Measurements from ENCODE around the gene LCOR.
A peak's percentile ranks its signal among the peaks of the same experiment; 100 is the strongest.
"Not testable (repeated sequence)": the region's sequence is repeated elsewhere in the genome, so short reads cannot be mapped to it uniquely, and the experiment has no call there.

Gene LCOR

DNA sequence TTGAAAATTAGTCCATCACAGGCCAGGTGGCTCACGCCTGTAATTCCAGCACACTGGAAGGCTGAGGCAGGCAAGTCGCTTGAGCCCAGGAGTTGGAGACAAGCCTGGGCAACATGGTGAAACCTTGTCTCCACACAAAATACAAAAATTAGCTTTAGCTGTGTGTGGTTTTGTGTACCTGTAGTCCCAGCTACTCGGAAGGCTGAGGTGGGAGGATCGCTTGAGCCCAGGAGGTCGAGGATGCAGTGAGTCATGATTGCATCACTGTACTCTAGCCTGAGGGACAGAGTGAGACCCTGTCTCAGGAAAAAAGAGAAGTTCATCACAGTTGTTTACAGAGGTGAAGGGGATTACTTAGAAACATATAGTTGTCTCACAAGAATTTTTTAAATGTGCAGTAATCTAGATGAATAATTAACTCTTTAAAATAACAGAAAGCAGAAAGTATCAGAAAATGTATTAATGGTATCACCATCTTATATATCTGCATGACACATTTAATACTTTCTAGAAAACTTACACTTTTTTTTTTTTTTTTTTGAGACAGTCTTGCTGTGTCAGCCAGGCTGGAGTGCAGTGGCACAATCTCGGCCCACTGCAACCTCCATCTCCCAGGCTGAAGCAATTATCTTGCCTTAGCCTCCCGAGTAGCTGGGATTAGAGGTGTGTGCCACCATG lies 8.9 kb downstream of the LCOR start:
- no peak for DNase-seq

DNA sequence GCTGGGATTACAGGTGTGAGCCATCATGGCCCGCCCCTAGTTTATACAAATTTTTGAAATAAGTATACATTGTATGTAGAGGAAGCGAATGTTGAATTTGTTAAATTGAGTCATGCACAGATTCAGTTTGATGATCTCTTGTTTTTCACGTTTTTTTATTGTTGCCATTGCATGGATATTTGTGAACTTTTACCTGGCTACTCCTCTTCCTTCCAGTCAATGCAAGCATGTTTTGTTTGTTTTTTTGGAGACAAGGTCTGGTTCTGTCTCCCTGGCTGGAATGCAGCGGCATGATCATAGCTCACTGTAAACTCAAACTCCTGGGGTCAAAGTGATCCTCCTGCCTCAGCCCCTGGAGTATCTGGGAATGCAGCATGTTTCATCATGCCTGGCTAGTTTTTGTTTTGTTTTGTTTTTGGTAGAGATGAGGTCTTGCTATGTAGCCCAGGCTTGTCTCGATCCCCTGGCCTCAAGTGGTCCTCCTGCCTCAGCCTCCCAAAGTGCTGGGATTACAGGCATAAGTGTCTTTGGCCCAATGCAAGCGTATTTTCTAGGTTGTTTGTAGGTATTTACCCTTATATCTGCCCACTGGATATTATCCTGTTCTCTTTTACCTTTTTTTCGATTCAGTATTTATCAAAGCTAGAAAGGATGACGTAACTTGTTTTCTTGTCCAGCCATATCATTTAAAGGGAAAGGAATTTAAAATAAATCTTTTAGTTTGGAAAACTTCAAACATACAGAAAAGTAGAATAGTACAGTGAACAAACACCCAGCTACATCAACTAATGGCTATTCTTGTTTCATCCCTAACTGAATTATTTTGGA lies 11.0 kb downstream of the LCOR start:
- DNase-seq: no peak

DNA sequence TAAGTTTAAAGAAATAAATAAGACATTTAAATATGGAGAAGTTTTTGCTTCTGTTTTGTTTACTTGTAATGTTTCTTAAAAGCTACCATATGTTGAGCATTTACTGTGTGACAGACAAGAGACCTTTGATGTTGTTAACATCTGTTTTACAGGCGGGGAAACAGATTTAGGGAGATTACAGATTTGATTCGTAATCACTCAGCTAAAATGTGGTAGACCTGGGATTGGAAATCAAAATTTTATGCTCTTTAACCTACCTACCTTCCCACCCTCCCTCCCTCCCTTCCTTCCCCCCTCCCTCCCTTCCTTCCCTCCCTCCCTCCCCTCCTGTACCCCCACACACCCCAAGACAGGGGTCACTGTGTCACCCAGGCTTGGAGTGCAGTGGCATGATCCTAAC lies 11.7 kb downstream of the LCOR start:
- DNase-seq: peak; percentile 58

DNA sequence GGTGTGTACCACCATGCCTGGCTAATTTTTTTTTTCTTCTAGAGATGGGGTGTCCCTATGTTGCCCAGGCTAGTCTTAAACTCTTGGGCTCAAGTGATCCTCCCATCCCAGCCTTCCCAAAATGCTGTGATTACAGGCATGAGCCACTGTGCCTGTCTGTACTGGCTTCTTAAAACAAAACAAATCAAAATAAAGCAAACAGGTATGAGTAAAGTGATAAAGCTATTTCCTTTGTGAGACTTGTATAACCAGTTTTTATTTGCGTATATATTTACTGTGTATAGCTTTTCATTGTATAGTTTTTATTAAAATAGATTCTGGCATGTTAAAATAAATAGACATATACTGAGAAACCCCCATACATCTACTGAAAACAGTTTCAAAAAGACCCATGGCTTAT lies 14.3 kb downstream of the LCOR start:
- DNase-seq: no peak

DNA sequence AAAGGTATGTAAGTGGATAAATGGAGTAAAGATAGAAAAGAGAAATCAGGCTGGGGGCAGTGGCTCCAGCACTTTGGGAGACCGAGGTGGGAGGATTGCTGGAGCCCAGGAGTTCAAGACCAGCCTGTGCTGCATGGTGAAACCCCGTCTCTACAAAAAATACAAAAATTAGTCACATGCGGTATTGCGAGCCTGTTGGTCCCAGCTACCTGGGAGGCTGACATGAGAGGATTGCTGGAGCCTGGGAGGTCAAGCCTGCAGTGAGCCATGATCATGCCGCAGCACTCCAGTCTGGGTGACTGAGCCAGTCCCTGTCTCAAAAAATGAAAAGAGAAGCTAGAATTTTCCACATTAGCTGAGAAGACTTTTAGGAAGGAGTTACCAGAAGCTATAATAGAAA lies 14.8 kb downstream of the LCOR start:
- DNase-seq: no peak

DNA sequence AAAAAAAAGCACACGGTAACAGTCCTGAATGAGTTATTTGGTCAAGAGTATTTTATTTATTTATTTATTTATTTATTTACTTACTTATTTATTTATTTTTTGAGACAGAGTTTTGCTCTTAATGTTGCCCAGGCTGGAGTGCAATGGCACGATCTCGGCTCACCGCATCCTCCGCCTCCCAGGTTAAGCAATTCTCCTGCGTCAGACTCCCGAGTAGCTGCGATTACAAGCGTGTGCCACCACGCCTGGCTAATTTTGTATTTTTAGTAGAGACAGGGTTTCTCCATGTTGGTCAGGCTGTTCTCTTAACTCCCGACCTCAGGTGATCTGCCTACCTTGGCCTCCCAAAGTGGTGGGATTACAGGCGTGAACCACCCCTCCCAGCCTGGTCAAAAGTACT lies 15.3 kb downstream of the LCOR start:
- DNase-seq: not testable (repeated sequence)

DNA sequence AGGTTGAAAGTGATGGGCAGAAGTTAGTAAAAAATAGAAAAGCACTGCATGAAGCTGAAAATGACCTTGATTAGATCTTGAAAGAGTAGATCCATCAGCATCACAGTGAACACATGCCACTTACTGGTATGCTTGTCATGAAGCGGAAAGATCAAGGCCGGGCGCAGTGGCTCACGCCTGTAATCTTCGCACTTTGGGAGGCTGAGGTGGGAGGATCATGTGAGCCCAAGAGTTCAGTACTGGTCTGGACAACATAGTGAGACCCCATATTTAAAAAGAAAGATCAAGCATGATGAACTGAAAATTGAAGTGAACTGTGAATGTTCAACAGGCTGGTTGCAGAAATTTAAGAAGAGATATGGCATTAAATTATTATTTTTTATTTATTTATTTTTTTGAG lies 18.0 kb downstream of the LCOR start:
- DNase-seq: no peak

DNA sequence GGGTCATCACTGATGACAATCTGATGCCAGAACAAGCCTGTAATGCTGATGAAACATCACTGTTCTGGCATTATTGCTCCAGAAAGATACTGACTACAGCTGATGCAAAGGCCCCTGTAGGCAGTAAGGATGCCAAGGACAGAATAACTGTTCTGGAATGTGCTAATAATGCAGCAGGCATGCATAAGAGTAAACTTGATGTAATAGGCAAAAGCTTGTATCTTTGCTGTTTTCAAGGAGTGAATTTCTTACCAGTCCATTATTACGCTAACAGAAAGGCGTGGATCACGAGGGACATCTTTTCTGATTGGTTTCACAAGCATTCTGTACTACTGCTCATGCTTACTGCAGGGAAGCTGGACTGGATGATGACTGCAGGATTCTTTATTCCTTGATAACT lies 18.7 kb downstream of the LCOR start:
- DNase-seq: no peak

DNA sequence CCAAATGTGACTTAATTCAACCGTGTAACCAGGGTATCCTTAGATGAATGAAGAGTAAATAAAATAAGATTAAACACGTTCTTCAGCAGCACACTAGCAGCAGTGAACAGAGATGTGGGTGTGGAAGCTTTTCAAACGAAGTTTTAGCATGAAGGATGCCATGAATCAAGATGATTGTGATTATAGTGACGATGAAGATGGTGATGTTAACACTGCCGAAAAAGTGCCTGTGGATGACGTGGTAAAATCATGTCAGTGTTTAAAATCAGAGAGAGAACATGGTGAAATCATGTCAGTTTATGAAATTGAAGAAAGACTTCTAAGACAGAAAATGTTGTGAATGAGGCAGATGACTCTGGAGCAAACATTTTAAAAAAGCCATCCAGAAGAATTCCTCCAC lies 19.2 kb downstream of the LCOR start:
- no peak for DNase-seq

DNA sequence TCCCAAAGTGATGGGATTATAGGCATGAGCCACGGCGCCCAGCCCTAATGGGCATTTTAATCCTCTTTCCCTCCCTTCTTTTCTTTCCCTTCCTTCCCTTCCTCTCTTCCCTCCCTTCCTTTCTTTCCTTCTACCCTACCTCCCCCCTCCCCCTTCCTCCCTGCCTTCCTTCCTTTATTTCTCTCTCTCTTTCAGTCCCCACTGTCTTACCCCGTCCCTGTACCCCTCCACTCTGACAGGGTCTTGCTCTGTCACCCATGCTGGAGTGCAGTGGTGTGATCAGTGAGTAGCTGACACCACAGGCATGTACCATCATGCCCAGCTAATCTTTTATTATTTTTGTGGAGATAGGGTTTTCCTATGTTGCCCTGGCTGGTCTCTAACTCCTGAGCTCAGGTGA lies 24.2 kb downstream of the LCOR start:
- peak; percentile 65 for DNase-seq

DNA sequence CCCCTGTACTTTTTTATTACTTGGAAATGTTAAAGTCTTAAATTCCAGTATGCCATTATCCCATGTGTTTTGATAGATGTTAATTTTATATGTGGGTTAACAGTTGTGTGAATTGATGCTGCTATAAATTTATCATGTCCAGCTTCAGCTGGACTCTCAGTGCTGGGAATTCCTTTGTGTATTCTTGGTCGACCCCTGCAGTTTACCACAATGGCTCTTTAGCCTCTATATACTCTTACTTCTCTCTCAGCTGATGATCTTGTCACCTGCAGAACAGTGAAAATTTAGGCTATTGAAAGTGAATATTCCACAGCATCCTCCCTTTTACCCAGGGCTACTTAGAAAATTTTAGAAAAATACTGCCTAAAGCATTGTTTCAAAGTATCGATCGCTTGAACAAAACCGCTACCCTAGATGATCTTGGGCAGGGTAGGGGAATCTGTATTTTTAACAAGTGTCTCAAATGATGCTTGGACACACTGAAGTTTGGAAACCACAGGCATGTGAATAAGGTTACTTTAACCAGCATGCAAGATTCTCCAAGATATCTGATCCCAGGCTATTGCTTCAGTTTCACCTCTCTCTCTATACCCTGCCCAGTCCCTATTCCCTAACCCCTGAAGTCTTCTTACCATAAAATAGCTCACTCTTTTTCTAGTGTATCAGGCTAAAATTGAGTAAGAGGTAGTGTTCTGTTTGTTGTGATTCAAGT lies 25.4 kb downstream of the LCOR start:
- no peak for DNase-seq

DNA sequence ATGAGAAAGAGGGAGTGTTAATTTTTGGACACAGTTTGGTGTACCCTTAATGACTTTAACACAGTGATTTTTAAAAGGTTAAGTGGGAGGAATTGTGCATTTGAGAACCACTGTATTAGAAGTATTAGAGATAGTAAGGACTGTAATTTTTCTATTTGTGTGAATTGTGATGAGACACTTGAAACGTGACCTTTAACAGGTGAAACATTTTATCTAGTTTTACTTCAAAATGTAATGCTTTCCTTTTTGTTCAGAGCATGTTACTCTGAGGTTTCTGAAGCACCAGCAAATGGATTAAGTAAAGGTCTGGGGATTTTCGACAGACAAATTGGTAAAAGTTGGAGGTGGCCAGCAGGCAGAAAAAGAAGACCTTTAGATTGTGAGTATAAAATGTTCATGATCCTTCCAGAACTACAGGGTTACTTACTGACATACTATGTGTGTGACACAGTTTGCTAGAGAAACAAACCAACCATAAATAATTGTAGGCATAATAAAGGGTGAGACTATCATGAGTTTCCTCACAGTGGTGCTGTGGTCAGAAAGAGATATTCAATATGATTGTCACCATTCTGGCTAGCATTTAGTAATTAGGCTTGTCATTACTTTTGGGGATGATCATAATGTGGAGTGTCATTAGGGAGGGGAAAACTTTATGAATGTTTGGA lies 26.1 kb downstream of the LCOR start:
- no peak for DNase-seq

DNA sequence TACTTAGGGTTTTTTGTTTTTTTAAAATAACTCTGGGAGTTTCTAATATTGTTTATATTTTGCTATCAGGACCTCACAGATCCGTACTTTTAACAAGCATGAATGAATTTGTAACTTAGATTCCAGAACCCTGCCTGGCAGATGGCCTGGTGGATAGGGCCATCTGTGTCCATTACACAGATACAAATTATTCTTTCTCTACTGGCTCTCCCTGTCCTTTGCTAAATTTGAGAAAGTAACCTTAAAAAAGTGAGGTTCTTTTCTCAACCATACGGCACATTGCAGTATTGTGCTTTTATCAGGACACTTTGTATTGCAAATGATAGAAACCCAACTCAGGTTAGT lies 26.6 kb downstream of the LCOR start:
- no peak for DNase-seq

DNA sequence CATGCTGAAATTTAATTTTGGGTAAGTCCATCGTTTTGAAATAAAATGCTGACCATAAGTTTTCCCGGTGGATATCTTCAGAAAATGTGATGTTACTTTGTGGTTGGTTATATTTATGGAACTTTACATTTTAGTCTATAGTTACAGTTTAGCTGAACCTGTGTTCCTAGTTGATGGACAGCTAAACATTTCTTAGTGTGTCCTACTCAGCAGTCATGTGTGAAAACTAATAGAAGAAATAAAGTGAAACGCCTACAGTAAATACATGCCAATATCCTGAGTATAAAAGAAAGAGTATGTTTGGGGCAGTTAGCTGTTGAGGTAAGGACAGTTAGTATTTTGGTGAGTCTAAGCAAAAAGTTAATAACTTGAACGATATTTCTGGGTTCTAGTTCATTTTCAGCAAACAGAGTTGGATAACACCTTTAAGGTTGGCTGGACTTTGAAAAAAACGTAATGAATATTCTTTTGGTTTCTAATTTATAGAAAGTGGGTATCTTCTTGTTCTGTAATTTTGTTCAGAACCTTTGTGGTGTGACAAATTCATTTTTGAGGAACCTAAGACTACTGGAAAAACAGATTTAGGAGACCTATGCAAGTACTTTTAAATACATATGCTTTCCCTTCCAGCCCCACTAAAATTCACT lies 28.7 kb downstream of the LCOR start:
- DNase-seq: no peak

DNA sequence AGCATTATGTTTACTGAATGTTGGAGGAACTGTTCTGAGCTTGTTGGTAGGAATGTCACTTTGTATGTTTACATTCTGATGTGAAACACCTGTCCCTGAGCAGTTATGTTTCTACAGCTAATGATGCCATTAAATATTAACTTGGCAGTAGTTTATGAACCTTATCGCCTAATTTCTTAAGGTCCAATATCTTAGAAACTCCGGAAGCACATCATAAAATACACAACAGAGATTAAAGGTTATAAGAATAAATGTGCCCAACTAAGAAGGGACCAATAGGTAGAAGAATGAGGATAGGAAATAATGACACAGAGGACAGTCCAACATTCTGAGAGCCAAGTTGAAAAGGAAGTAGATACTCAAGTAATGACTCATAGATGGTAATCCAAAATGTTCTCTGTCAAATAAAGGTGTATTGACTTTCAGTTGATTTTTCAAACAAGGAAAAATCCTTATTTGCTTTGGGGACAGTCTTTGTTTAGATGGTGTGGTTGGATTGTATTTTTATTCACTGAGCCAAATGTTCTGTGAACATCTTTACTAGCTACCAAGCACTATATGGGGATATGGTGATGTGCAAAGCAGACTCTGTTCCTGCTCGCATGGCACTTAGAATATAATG lies 31.9 kb downstream of the LCOR start:
- no peak for DNase-seq

DNA sequence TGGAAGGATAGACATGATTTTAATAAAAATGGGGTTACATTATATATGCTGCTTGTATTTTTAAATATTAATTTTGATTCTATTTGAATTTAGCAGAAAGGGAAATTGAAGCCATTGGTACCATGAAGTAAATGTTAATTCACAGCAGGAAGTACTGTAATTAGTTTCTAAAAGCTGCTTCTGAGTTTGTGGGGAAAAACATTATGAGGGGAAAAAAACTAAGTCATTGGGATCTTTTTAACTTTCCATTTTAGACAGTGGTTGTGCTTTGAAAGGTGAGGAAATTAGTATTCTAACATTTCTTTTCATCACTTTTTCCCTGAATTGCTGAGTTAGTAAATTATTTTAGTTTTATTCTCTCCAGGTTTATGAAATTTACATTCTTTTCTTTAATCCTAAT lies 41.0 kb downstream of the LCOR start:
- DNase-seq: no peak

DNA sequence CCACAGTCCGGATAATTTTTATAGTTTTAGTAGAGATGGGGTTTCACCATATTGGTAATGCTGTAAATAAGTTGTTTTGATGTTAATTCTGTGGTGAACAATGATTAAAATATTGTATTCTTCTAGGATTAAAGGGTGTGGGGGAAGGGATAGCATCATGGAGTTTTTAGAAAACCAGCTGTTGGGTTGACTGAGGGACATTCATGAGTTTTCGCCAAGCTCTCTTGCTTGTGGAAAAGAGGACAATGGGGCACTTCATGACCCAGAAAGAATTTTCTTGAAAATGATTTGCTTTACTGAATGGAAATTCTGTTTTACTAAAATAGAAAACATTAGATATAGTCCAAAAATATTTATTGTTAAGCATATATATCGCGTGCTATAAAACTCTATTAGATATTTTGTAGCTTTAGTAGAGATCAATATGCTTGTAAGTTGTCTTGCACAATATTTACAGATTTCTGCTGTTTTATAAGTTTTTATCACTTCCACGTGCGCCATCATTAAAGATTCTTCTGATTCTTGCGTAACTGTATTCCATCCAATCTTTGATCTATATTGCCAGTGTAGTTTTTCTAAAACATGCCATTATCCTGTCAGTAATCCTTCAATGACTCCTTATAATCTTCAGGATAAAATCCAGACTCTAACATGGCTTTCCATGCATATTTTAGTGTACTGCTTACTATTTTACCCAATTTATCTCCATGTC lies 41.8 kb downstream of the LCOR start:
- DNase-seq: no peak

DNA sequence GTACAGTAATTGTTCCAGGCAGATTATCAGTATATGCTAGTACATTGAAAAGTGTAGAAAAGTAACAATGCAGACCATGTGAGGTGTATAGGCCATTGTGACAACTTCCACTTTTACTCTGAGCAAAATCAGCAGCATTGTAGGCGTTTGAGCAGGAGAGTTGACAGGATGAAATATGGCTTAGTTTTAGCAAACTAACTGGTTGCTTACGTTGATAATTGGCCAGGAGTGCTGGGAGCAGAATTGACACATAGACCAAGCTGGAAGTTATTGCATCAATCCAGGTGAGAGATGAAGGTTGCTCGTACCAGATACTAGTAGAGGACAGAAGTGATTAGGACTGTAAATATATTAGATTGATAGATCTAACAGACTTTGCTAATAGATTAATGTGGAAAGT lies 46.0 kb downstream of the LCOR start:
- DNase-seq: no peak

DNA sequence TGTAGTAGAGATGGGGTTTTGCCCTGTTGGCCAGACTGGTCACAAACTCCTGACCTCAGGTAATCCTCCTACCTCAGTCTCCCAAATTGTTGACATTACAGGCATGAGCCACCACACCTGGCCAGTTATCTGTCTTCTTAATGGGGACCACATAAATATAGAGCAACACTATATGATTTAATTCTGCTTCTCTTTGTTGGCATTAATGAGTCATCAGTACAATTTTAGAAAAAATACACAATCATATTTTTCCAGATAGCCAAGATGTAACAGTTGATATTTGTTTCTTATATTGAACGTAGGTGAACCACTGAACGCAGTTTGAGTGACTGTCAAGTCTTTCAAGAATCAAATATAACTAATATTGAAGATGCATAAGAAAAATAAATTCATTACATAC lies 48.5 kb downstream of the LCOR start:
- no peak for DNase-seq

DNA sequence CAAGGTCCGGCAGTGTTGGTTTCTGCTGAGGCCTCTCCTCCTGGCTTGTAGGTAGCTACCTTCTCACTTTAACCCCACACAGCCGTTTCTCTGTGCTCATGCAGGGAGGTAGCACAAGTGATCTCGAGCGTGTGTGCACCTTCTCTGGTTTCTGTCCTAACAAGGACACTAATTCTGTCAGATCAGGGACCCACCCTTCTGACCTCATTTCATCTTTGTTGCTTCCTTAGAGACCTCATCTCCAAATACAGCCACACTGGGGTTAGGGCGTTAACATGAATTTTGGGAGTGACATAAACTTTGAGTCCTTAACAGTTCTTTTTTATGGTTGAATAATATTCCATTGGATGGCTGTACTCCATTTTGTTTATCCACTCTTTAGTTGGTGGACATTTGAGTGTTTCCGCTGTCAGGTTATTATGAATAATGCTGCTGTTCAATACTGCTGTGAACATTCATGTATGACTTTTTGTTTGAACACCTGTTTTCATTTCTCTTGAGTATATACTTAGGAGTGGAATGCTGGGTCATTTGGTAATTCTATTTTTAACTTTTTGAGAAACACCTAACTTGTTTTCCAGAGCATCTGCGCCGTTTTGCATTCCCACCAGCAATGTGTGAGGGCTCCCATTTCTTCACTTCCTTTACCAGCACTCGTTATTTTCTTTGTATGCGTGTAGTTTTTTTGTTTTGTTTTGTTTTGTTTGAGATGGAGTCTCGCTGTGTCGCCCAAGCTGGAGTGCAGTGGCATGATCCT lies 57.5 kb downstream of the LCOR start:
- DNase-seq: no peak

DNA sequence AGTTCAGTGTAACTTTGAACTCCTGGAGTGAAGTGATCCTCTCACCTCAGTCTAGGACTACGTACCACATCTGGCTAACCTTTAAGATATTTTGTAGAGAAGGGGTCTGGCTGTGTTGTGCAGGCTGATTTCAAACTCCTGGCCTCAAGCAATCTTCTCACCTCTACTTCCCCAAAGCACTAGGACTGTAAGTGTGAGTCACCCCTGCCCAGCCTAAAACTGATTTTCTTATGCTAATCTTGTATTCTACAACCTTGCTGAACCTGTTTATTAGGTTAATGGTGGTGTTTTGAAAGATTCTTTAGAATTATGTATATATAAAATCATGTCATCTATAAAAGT lies 58.0 kb downstream of the LCOR start:
- no peak for DNase-seq
